GM18498 (cell line): ENCODE measurements around the gene ACTR1B.
"Not testable (repeated sequence)": the region's sequence is repeated elsewhere in the genome, so short reads cannot be mapped to it uniquely, and the experiment has no call there.

Source experiments
- ATAC-seq: cut with Tn5 transposase; IDR thresholded peaks from one replicate; pipeline ENCODE4 v1.9.1; 2021; ENCODE audit warnings: mild to moderate bottlenecking, moderate library complexity; ENCODE audit not compliant: unreplicated experiment

Gene ACTR1B

GRCh38 chr2:97618939-97619827 lies 44.7 kb downstream of the ACTR1B start:
- not testable (repeated sequence) for ATAC-seq

GRCh38 chr2:97617911-97618310 lies 45.9 kb downstream of the ACTR1B start:
- ATAC-seq, result no peak

GRCh38 chr2:97615746-97616145 lies 48.1 kb downstream of the ACTR1B start:
- not testable (repeated sequence) for ATAC-seq

- ATAC-seq, result not testable (repeated sequence)
These were observed 51.9 kb downstream of the ACTR1B start for GRCh38 chr2:97611895-97612294.

GRCh38 chr2:97608745-97609144 lies 55.1 kb downstream of the ACTR1B start:
- ATAC-seq, result not testable (repeated sequence)
